Stimulated activated CD8-positive, alpha-beta memory T cell treated with anti-CD3 and anti-CD28 coated beads, Interleukin-7, amount 100 ng/mL, for 4 hours (primary cell): ENCODE measurements around the gene DOCK1.

ENCODE experiments used
- DNase-seq, 2 donors: peaks; one replicate each; pipeline ENCODE4 v3.0.0-alpha.2; 2020; ENCODE audit warnings: low read depth in 2 of 2

DOCK1 gene

DNA sequence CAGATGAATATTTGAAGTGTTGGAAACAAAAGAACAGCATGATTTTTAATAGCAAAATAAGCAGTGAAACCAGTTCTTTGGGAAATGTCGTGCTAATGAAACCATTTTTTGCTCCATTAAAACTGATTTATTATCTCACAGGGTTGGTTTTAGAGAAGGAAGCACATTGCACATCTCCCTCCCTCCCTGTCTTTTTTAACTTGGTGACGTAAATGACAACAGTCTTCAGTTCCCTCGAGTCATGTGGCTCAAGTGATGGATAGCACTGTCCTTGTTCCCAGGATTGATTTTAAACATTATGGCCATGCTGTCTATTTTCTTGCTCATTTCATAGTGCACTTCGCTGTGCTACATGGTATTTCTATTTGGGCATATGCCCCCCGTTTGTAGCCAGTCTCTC is 105.9 kb downstream of the DOCK1 start:
- DNase-seq, result no peak

DNA sequence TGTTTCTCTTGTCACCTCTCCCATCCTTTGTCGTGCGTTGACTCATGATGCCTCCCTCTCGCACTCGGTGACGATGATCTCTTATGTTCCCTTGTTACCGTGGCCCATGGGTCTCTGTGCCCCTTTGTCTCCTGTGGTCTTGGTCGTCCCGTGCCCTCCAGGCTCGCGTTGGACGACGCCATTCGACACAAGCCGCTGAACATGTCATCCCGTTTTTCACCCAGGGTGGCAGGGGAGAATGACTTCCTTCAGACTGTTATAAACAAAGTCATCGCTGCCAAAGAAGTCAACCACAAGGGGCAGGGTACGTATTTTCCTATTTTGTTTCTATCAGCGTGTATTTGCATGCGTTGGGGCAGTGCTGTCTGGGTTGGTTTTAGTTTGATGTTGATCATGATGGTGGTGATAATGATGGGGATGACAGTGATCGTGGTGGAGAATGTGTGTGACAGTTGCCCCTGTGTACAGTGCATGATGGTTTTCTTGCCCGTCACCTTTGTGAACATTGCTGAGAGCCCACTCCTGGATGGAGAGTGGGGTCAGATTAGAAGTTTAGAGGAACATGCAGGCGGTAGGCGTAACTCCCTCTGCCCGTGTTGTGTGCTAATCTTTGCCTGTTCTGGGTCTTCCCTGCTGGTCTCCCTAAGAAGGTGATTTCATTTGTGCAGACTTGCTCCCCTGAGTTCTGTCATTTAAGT is 107.0 kb downstream of the DOCK1 start:
- DNase-seq, result no peak

DNA sequence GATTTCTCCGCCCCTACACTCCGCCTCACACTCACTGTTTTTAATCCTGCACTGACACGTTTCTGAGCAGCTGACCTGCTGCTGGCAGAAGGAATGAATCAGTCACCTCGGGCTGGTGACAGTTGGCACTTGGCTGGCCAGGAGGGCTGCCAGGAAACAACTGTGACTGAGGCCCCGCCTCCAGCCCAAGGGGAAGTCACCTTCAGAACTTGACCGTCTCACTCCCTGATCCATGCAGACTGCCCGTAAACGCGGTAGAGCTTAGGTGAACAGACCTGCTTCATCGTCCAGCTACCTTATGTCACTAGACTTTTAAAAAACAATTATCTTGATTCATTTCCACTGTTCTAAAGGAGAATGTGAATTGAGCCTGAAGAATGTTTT is 107.5 kb downstream of the DOCK1 start:
- DNase-seq, result no peak

DNA sequence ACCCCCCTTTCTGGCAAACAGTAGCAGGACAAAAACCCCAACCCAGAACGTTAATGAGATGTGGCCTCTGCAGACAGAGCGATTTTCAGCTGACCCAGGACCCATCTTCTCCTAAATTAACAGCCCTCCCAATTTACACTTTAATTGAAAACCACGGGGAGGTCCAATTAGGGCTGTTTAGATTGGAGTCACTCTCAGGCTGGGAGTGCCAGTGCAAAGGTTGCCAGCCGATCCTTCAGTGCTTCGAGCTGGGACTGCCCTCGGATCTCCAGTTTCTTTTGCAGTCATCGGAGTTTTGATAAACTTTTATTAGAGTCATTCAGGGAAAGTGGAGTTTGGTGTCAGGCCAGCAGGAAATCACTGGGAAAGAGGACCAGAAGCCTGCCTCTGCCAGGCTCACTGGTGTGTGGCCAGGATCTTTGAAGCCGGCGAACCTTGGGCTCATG is 108.0 kb downstream of the DOCK1 start:
- no peak for DNase-seq

DNA sequence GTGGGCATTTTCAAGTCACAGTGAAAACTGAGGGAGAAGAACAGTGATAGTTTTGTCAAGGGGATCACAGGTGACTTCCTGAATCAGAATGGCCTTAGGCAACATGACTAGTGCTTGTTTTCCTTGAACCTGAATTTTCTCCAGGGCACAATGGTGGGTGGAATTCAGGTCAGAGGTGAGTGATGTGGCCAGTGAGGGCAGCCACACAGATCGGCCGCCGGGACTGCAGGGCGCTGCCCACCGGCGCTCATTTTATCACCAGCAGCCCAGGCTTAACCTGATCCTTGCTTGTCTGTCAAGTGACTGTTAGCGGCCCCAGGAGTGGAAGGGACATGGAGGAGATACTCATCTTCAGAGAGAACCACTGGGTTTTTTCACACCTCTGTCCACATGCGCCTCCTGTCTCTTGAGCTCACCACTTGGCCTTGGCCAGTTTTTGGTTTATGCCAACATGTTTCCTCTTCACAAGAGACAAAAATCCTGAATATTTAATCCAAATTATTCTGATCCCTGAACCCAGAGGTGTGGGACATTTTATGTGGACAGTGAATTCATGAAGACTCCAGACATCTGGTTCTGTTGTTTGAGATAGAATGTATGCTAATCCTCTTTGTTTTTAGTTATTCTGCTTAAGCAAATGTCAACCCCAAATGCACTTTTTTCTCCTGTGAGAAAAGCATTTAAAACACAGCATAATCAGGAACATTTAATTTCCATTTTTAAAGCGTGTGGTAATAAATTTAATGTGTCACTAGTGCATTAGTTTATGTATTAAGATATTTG is 108.7 kb downstream of the DOCK1 start:
- no peak for DNase-seq

DNA sequence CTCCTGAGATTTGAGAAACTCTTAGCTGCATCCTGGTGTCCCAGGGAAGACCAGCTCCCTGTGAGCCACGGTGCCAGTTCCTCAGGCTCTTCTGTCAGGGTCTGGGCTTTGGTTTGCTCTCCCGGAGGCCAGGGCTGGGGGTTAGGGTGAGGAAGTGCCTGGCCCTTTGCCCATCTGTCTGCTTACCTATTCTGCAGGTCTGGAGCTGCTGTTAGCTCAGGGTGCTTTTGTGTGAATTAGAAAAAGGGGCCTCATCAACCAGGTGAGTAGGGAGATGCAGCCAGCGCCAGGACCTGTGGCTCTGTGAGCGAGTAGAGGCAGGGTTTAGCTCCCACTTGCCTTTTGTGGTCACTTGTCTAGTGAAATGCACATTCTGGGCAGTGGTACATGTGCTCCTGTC is 109.4 kb downstream of the DOCK1 start:
- DNase-seq, result no peak

DNA sequence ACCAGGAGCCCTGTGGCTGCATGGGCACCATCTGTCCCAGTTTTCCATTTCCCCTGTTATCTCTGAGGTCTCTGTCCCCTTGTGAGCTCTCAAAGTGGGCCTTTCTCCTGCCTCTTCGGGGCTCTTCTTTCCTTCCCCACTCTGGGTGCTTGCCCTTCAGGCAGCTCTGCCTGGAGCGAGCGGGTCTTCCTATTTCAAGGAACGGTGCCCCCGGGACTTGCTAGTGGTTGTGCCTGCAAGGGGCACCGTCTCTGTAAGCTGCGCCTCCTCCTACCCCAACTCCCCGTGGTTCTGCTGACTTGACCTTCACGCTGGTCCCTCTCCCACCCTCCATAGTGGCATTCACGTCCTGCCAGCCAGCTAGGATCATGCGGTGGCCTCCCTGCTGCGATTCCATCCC is 110.1 kb downstream of the DOCK1 start:
- no peak for DNase-seq

DNA sequence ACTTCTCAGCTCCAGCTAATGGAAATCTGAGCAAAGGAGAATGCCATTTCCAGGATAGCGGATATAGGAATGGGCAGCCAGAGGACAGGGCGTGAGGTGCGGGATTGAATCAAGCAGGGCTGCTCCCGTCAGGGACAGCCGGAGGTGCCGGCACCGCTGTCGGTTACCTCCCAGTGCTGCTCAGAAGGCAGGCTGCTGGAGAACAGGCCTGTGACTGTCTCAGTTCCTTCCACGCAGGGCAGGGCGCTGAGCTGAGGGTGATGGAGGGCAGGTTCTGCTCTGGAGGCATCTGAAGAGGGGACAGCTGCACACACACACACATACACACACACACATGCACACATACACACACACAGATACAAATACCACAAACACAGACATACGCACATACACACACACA is 111.1 kb downstream of the DOCK1 start:
- no peak for DNase-seq

DNA sequence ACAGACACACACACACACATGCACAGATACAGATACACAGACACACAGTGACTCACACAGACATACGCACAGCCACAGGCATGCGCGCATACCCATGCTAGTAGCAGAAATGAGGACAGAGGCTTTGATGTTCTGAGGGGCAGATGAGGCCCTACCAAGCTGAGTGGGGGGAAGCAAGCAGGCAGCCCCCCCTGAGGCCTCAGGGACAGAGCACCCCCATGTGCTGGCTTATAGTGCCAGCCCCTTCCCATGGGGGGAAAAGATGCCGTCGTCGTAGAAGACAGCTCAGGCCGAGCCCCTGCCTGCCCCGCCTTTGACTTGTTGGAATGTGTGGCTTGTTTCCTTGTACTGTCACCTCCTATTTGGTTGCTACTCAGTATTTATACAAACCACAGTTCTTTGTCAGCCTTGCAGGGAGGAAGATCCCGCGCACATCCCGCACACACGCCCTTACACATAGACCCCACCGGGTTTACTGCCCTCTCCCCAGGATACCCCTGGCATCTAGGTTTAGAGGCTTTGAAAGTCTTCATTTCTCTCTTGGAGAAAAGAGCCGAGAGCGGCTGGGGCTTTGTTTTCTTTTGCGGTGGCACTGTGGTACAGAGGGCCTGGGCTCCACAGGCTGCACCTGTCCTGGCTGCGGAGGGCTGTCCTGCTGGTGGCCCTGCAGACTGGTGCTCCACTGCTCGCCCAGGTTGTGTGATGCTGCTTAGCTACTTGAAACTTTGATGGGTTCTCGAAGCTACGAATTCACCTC is 112.5 kb downstream of the DOCK1 start:
- DNase-seq, result no peak

DNA sequence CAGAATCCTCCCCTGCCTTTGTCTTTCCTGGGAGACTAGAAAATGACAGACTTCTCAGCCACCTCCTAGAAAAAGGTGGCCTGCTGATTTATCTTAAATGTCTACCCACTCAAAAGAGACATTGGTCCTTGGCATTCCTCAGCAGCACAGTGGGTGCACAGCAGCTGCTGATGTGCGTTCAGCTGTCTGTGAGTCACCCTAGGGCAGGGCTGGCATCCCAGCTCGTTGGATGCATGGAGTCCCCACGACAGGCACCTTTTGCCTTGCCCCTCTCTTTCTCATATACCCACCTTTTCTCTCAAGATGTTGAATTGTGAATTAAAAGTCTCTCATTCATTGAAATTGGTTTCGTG is 113.0 kb downstream of the DOCK1 start:
- no peak for DNase-seq

DNA sequence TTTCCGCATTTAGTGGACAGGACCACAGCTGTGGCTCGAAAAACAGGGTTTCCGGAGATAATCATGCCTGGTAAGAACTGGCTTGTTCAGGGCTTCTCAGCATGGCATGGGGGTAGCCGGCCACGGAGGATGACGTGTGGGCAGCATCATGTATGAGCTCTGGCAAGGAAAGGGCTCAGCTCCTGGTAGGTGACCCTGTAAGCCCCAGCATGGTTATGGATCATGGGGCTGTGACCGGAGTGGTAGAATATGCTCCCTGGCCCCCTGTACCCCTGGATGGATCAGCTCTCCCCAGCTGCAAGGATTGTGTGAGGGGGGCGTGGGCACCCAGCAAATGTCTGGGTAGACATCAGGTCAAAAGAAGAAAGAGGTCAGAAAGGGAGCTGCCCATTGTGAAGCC is 113.5 kb downstream of the DOCK1 start:
- DNase-seq, result no peak

DNA sequence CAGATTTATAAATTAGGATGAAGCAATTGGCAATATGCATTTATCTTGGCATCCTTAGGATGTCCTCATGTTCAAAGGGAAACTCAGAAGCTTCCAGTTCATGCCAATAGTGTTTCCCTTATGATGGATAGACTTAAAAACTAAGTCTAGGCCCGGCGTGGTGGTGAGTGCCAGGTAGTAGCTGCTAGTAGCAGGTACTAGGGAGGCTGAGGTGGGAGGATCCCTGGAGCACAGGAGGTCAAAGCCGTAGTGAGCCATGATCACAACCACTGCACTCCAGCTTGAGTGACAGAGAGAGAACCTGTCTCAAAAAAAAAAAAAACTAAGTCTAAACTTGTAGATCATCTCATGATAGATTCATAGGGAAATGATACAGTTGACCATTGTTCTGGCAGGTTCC is 115.0 kb downstream of the DOCK1 start:
- DNase-seq, result no peak

DNA sequence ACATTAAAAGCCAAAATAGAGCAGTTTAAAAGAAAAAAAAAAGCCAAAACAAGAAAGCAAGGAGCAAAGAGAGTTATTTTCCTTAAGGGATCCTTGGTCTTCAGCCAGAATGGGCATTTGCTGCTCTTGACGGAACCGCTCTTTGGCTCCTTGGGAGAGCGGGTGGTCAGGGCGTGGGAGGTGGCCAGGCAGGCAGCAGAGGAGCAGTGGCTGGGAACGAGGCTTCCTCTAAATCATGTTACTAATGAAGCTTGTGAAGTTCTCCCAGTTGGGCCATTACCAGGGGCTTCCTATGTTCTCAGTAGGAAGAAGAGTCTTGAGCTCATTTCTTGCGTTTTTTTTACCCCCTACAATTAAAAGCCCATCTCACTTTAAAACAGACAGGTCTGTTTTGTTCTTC is 116.6 kb downstream of the DOCK1 start:
- no peak for DNase-seq

DNA sequence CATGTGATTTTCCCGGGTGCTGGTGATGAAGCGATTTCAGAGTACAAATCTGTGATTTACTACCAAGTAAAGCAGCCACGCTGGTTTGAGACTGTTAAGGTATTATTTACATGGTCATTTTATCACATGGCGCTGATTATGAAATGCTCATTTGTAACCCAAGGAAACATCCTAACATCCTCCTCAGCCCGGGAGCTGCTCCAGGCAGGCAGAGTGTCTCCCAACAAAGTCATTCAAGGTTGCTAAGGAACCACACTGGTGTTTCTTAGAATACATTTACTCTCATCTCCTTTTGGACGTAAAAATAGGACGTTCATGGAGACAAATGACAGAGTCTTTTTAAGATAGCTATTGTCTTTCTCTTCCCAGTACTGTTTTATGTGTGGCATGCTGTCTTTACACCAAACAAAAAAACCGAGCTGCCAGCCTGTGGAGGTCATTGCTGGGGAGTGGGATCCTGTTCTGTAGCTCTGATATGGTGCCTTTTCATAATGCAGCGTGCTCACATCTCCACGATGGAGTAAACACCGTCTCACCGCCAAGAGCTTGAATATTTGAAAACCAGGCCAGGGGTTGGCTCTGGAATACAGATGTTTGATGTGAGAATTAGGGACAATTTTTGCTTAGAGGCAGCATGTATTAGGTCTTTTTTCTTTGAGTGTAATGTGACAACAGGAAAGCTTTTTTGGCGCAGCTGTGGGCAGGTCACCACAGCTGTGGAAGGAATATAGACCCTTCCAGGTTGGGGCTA is 119.6 kb downstream of the DOCK1 start:
- DNase-seq, result no peak

DNA sequence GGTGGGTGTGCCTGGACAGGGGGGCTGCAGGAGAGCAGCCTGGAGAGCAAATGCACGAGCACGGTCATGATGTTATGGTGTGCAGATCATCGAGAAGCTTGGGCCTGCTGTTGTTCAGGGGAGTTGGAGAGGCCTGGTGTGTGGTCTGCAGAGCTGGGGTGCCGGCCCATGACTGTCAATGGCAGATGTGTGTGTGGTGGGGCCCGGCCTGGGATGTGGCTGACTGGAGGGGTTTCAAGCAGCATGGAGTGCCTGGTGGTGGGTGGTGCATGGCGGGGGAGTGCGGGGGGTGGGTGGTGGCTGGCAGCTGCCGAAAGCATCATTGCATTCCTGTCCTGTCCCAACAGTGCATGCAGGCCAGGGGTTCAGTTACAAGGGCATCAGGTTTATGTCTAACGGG is 122.6 kb downstream of the DOCK1 start:
- no peak for DNase-seq

DNA sequence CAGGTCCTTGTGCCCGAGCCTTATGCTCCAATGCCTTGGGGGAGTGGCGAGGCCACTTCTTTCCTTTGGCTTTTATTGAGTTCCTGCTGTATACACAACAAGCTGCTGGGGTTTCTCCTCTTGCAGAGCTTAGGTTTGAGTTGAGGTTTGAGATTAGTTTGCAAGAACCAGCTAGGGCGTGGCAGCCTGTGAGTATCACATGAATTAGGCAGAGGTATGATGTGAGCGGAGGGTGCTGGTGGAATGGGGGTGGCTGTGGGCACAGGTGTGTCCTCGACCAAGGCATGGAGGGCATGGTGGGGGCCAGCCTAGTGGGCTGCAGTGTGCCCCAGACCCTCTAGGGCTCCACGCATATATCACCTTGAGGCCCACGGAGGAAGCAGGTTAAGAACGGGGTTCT is 123.3 kb downstream of the DOCK1 start:
- no peak for DNase-seq

DNA sequence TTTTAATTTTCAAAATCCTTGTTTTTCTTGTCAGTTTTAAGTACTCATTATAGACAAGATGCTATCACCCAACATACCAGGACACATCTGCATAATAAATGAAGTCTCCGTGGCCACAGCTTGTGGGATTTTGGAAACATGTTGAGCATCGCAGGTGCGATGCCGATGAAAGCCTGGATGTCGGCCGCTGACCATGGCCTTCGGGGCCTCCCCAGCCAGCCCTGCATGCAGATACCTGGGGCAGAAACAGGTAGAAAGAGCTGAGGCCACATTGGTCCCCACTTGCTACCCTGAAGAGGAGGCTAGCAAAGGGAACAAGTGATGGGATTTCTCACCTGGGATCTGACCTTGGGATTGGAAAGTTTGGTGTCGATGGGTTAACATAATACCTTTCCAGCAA is 123.8 kb downstream of the DOCK1 start:
- no peak for DNase-seq

DNA sequence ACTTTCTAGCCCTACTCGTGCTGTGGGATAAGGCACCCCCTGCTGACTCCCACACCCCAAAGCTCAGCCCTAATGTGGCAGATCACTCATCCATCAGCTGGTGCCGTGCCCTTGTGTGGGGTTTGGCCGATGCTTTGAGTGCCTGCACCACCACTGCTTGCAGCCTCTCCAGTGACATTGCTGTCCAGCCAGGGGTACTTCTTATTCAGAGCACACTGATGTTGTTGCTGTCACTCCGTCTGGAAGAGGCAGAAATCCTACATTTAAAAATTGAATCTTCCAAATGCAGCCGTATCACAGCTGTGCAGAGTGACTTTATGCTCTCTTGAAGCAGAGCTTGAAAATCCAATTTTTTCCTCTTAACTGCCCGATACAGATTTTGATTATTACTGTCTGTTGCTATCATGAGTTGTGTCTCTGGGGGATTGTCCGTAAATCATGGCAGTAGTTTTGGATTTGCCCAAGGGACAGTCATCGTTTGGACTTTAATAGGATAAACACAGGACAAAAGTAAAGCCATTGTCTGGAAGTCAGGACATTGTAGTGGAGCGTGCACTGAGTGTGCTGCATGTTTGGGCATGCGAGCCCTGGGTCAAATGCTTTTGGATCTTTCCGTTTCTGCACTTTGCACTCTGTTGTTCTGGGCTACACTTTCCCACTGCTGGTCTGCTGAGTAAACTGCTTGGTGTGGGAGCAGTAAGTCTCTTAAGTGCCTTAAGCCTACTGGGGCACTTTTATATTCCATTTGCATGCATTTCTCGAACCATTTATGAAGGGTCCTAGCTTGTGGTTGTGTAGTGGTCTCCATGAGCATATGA is 128.2 kb downstream of the DOCK1 start:
- DNase-seq, result no peak

DNA sequence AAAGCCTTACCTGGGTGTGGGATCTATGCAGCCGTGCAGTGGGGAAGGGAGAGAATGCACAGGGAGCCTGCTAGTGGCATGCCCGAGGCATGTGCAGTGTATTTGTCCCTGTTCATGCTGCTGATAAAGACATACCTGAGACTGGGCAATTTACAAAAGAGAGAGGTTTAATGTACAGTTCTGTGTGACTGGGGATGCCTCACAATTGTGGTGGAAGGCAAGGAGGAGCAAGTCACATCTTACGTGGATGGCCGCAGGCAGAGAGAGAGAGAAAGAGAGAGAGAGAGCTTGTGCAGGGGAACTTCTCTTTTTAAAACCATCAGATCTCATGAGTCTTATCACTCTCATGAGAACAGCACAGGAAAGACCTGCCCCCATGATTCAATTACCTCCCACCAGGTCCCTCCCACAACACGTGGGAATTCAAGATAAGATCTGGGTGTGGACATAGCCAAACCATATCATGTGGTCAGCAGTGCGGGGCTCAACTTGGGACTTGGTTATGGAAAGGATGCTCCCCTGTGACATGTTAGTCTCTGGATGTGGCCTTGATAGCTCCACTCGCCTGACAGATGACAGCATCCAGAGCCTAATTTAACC is 128.9 kb downstream of the DOCK1 start:
- DNase-seq, result no peak

DNA sequence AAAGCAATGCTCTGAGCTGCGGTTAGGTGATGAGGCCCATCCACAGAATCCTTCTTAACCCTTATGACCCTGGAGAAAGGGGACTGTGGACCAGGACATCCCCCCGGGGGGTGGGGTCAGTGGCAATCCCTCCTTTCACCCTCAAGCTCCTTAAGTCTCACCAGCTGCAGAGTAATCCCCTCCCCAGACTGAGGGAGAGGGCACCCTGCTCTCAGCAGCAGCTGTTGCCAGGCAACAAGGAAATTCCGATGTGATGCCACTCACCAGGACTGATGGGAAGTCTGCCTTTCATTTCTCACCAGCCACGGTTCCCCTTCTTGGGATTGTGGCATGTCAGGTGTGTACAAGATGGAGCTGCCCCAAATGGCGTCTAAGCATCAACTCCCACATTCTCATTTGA is 129.6 kb downstream of the DOCK1 start:
- DNase-seq, result no peak

DNA sequence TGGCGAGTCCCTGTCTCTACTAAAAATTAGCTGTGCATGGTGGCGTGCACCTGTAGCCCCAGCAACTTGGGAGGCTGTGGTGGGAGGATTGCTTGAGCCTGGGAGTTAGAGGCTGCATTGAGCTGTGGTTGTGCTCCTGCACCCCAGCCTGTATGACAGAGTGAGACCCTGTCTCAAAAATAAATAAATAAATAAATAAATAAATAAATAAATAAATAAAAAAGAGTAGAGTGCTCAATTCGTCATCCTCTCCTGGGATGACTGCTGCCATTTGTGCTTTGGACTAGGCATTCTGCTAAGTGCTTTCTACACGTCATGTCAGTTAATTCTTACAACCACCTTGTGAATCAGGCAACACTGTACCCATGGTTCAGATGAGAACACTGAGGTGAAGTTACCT is 130.6 kb downstream of the DOCK1 start:
- no peak for DNase-seq
